T-helper 2 cell treated with Interferon-gamma antibody and Interleukin-4, amounts not matched to agents 100 ng/mL and 5 ng/mL, for 36 hours (primary cell): ENCODE data around the gene TECTA. TPM values are rescaled to one million over a fixed set of nuclear protein-coding genes. Genes with fewer than 3 reads are reported as not detected.
"Not testable (repeated sequence)": the region's sequence is repeated elsewhere in the genome, so short reads cannot be mapped to it uniquely, and the experiment has no call there.

Experiments
- intact Hi-C: fragments of 100-400 bp; cut with micrococcal nuclease; formaldehyde crosslinking; loops from one replicate; pipeline ENCODE4 v1.15.1; 2023
- total RNA-seq: library from RNA; stranded (reverse); gene quantifications from 2 replicates; pipeline ENCODE4 v1.2.3, GENCODE V29; 2022

Gene TECTA
- total RNA-seq, 1 donor from 2014 or later, result 0.18 TPM

GRCh38 chr11:121090145-121090721 is 10.8 kb upstream of the TECTA start:
- intact Hi-C loops, result no loop called here

DNA sequence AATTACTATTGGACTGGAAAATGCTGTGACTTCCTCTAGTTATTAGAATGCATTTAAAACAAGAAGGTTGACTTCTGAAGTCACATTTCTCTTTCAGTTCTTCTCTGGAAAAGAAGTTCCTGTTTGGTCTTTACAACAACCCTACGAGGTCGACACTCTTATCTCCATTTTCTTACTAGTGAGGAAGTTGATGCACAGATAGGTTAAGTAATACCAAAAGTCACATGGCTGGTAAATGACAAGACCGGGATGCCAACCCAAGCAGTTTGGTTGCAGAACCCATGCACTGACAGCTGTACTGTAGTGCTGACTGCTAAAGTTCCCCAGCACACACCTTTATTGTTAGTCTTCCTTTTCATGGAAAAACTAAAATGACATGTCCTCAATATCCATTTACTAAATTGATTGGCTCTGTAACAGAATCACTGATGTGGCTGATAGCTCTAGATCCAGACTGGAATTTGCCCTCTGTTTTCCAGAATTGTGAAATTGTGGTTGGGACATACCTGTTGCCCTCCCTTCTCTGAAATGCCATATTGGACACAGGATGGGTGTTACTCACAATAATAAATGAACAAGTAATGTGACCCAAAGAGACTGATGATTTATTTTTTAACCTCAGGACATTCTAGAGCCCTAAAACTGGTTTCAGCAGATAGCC is 9.4 kb upstream of the TECTA start:
- intact Hi-C loops, result no loop called here

DNA sequence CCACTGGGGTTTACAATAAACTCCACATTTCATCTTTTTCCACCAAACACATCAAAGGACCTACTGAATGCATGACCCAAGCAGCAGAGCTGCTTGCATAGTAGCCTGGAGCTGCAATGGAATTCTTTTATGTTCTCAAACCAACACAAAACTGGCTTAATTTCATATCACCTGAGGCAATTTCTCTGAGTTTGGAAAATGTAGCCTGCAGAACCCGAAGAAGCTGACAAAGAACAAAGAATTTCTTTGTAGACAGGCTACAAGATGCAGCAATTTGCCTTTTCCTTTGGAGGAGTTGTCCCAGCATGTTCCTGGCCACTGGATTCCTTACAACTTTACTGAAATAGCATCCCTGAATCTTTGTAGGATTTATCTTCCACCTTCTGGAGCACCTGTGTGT is 5.5 kb upstream of the TECTA start:
- intact Hi-C loops, result no loop called here

- intact Hi-C loops, result no loop called here
Observed at GRCh38 chr11:121099364-121099763, 1.7 kb upstream of the TECTA start.

- intact Hi-C loops, result no loop called here
Observed at GRCh38 chr11:121099885-121100284, 1.2 kb upstream of the TECTA start.

- intact Hi-C loops, result no loop called here
Observed at GRCh38 chr11:121104312-121104762, 3.3 kb downstream of the TECTA start.

- intact Hi-C loops, result no loop called here
Observed at GRCh38 chr11:121105063-121105480, 4.0 kb downstream of the TECTA start.

DNA sequence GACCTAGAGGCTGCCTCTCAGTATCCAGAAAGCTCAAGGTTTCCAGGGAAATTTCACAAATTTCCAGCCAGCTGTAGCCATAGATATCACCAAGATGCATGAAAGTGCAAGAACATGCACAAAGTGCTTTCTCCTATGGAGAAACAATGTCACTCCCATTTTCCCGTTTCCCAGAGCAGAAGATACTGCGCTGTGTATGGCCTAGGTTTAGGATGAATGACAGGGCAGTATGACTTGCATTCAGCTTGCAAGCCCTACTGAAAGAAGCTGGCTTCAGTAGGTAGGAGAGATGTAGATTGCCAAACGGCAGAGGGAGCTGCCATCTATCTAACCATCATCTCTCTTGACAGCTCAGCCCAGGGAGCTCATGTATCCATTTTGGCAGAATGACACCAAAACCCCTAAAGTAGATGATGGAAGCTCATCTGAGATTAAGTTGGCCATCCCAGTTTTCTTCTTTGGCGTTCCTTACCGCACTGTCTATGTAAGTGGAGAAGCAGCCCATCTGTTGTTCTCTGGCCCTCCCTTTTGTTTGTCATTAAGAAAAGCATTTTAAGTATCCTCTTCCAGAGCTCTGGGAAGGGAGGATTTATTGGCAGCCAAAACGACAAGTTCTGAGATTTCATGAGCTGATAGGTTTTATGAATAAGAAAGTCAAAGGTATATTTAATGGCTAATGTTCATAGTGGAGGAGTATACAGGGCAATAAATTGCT is 4.6 kb downstream of the TECTA start:
- intact Hi-C loops, result no loop called here

GRCh38 chr11:121106812-121107211 is 5.8 kb downstream of the TECTA start:
- intact Hi-C loops, result no loop called here

- intact Hi-C loops, result no loop called here
Observed at GRCh38 chr11:121108413-121108812, 7.4 kb downstream of the TECTA start.

GRCh38 chr11:121109471-121109870 is 8.4 kb downstream of the TECTA start:
- intact Hi-C loops, result no loop called here

GRCh38 chr11:121109916-121110586 is 9.0 kb downstream of the TECTA start:
- intact Hi-C loops, result loop anchor here (5.0 kb wide), 1 partner anchor 598 kb away; the partner anchor contains the start of gene GRIK4

DNA sequence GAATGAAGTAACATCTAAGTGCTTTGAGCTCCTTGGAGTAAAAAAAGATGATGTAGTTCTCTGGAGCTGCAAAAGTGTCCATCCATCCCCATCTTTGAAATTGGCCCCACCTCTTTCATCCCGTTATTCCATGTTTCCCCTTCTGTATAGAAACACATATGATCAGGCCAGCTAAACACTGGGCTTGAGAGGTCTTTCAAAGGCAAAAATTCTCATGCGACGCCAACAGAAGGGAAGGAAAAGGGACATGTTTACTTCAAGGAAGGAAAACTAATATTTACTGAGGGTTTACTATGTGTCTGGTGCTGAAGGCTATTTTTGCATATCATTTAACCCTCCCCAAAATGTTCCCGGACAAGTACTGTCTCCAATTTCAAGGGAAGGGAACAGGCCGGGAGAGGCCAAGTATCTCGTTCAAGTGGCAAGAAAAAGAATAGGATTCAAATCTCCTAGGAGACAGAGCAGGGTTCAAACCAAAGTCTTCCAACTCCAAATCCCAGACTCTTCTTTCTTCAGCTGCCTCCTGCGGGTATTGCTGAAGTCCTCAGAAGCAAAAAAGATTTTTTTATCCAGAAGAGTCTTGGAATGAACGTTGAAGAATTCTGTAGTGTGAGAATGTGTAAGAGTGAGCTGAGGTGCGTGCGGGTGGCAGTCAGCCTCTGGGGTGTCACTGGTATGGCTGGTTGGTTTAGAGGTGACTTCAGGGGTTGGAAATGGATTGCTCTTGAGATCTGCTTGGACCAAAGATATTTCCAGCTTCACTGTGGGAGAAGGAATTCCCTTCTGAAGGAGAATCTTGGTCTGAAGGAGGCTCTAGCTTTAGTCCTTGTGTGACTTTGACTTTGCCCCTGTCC is 10.1 kb downstream of the TECTA start:
- intact Hi-C loops, result loop anchor here (5.0 kb wide), 1 partner anchor 599 kb away; the partner anchor contains the start of gene GRIK4

GRCh38 chr11:121112498-121113455 is 11.7 kb downstream of the TECTA start:
- intact Hi-C loops, result loop anchor here (5.0 kb wide), 1 partner anchor 600 kb away; the partner anchor contains the start of gene GRIK4

DNA sequence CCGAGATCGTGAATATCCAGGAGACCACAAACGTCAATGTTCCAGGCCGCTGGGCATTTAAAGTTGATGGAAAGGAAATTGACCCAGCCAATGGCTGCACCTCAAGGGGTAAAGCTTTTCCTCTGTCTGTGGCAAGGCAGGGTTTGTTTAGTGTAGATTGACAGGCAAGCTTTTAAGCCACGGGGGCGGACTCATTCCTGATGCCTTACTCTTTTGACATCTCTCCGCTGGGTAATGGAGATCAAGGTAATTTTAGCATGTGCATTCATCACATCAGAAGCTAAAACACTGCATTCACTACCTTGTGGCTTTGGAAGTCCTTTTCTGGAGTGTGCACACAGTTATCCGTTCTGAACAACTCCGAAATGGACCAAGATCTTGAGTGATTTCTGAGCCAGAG is 12.6 kb downstream of the TECTA start:
- intact Hi-C loops, result loop anchor here (5.0 kb wide), 1 partner anchor 601 kb away; the partner anchor contains the start of gene GRIK4

DNA sequence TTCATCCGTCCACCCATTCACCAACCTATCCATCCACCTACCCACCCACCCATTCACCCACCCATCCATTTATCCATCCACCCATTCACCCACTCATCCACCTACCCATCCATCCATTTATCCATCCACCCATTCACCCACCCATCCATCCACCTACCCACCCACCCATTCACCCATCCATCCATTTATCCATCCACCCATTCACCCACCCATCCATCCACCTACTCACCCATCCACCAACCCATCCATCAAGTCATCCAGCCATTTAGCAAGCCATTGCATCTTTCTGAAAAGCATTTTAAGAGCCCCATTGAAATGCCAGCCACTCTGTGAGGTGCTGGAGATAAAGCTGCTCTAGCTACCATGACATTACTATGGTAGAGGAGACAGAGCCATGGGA is 14.0 kb downstream of the TECTA start:
- intact Hi-C loops, result not testable (repeated sequence)

DNA sequence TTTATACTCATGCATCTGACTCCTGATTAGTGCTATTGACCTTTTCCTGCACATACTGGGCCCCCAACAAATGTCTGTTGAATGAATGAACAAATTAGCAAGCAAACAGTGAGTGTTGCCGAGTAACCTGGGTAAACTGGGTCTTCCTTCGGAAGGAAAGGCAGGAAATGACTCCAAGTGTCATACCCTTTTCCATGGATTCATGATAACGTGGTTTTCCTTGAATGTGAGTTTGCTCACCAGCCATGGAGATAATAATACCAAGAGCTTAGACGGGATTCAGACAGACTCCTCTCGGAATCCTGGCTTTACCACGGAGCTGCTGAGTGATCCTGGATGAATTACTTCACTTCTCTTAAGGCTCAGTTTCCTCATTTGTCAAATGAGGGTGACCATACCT is 16.7 kb downstream of the TECTA start:
- intact Hi-C loops, result no loop called here

GRCh38 chr11:121119440-121119839 is 18.4 kb downstream of the TECTA start:
- intact Hi-C loops, result no loop called here

- intact Hi-C loops, result no loop called here
Observed at GRCh38 chr11:121122328-121122727, 21.3 kb downstream of the TECTA start.
